ENCODE results near the gene EGR2. TPM values are rescaled to one million over a fixed set of nuclear protein-coding genes. Genes with fewer than 3 reads are reported as not detected.

EGR2 gene
- polyA plus RNA-seq, 3 donors from 2014 or later = 0.28 to 0.80 (median 0.29) TPM

DNA sequence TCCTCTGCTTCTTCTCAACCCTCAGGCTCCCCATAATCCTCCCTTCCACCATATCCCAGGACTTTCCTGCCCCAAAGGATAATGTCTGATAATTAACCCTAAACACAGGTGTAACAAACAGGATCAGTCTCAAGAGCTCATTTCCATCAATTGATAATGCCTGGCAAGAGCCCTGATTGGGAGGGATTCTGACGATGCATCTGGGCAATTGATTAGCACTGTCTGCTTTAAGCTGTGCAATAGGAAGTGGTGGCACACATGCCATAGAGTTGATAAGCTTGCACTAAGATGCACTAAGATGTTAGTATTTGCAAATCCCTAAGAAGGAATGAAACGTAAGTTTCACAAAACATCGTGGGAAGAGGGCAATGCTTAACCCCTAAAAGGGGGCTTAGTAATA, 27.4 kb upstream of the EGR2 start:
- no peak for DNase-seq
- no peak overlapping the region for H3K27ac Mint-ChIP-seq
- peaks cover 3 to 9% (median 4%) of the 10 kb centered on the region in 3 donors for H3K36me3 Mint-ChIP-seq
- peaks cover 0 to 20% (median 8%) of the 10 kb centered on the region in 6 donors for H3K9me3 Mint-ChIP-seq
- H3K4me1 Mint-ChIP-seq = peaks cover 2 to 14% of the 10 kb centered on the region in 2 donors
- peaks cover 2 to 3% (median 2%) of the 10 kb centered on the region in 3 donors for H3K27me3 Mint-ChIP-seq (ENCODE audit: low read depth in 3 of 3)
- no peak overlapping the region for H3K4me3 Mint-ChIP-seq

DNA sequence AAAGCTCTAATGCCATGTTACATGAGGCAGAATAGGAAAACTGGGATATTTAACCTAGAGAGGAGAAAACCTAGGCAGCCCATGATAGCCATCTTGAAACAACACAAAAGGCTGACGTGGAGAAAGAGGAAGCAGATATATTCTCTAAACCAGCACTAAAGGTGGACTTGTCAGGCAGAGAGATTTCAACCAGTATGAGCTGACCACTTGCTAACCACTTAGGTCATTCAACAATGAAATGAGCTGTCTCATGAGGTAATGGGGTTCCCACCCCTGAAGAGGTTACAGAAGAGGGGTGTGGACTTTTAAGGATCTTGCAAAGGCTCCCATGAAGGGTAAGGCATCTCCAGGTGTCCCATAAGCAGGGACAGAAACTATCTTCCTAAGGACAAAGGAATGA, 26.8 kb upstream of the EGR2 start:
- peaks cover 2 to 3% (median 2%) of the 10 kb centered on the region in 3 donors for H3K27me3 Mint-ChIP-seq (ENCODE audit: low read depth in 3 of 3)
- no peak overlapping the region for H3K4me3 Mint-ChIP-seq
- H3K36me3 Mint-ChIP-seq = peaks cover 3 to 6% (median 4%) of the 10 kb centered on the region in 3 donors
- H3K27ac Mint-ChIP-seq = no peak overlapping the region
- peaks cover 0 to 14% (median 7%) of the 10 kb centered on the region in 6 donors for H3K9me3 Mint-ChIP-seq
- DNase-seq = no peak
- peaks cover 2 to 14% of the 10 kb centered on the region in 2 donors for H3K4me1 Mint-ChIP-seq

DNA sequence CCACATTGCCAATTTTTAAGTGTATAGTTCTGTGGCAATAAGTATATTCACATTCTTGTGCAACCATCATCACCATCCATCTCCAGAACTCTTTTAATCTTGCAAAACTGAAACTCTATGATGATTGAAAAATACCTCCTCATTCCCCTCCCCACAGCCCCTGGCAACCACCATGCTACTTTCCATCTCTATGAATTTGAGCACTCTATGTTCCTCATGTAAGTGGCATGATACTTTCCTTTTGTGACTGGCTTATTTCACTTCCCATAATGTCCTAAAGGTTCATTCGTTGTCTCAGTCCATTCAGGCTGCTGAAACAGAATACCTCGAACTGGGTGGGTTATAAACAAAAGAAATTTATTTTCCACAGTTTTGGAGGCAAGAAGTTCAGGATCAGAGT, 23.4 kb upstream of the EGR2 start:
- Mint-ChIP-seq H3K27me3 (ENCODE audit: low read depth in 3 of 3) (peaks cover 2 to 5% (median 2%) of the 10 kb centered on the region in 3 donors), H3K36me3 (no peaks in the 10 kb centered on the region), H3K27ac (no peak overlapping the region), H3K9me3 (no peaks in the 10 kb centered on the region), H3K4me1 (peaks cover 2 to 14% of the 10 kb centered on the region in 2 donors), H3K4me3 (no peak overlapping the region)
- no peak for DNase-seq

DNA sequence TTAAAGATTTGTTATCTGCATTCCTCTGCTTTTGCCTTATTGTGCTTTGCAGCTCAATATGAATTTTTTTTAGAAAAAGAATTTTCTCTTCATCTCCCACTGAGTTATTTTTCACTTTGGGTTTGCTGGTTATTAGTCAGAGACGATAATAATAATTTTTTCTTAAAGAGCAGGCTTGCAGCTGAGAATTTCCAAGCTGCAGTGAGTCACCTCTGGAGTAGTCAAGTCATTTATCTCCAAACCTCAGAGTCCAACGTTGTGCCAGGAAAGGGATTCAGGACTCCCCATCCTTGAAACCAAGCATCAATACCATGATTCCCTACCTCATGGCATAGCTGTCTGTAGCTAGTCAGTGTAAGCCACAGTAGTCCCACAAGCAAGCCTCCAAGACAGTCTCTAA, 15.2 kb upstream of the EGR2 start:
- no peak for DNase-seq
- no peaks in the 10 kb centered on the region for H3K36me3 Mint-ChIP-seq
- no peaks in the 10 kb centered on the region for H3K9me3 Mint-ChIP-seq
- no peak overlapping the region for H3K4me3 Mint-ChIP-seq
- H3K27me3 Mint-ChIP-seq (ENCODE audit: low read depth in 3 of 3) = peaks cover 4 to 9% (median 5%) of the 10 kb centered on the region in 3 donors
- H3K4me1 Mint-ChIP-seq = no peaks in the 10 kb centered on the region
- no peak overlapping the region for H3K27ac Mint-ChIP-seq

DNA sequence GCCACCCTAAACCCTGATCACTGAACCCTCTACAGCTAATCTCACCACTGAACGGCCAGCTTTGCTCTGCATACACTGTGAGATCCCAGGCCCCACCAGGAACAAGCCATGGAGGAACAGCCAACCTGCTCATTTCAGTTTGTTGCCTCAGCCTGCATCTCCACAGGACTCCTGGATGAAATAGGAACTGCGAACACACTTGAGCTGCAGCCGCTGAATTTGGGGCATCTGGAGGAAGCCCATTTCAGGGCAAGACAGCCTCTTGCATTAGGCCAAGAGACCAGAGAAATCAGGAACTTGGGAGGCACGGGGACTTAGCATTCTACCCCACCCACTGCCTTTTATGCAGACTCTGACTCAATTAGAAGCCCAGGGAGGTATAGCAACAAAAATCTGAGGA, 14.5 kb upstream of the EGR2 start:
- Mint-ChIP-seq H3K36me3 (no peaks in the 10 kb centered on the region), H3K27ac (no peak overlapping the region), H3K4me1 (no peaks in the 10 kb centered on the region), H3K9me3 (no peaks in the 10 kb centered on the region), H3K4me3 (no peak overlapping the region), H3K27me3 (ENCODE audit: low read depth in 3 of 3) (peaks cover 2 to 9% (median 5%) of the 10 kb centered on the region in 3 donors)
- no peak for DNase-seq

- H3K27me3 Mint-ChIP-seq (ENCODE audit: low read depth in 3 of 3) = peaks cover 2 to 9% (median 5%) of the 10 kb centered on the region in 3 donors
- H3K27ac Mint-ChIP-seq = no peak overlapping the region
- H3K4me1 Mint-ChIP-seq = no peaks in the 10 kb centered on the region
- no peaks in the 10 kb centered on the region for H3K9me3 Mint-ChIP-seq
- no peaks in the 10 kb centered on the region for H3K36me3 Mint-ChIP-seq
- no peak for DNase-seq
- no peak overlapping the region for H3K4me3 Mint-ChIP-seq
Measured at GRCh38 chr10:62829622-62830021, 13.5 kb upstream of the EGR2 start.

DNA sequence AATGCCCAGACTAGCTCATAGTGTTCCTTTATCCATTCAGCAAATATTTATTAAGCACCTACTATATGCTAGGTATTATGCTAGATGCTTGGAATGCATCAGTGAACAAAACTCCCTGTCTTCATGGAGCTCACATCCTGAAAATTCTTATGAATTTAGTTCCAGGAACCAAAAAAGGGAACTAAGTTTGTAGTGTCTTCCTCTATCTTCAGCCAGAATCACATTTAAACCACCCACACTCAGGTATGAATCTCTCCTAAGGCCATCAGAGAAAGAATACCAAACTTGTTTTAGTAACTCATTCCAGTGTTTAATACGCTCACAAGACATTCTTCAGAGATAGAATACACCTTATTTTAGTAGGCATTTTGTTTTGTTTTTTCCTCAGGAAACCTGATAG, 10.1 kb upstream of the EGR2 start:
- DNase-seq = no peak
- H3K9me3 Mint-ChIP-seq = no peaks in the 10 kb centered on the region
- H3K36me3 Mint-ChIP-seq = no peaks in the 10 kb centered on the region
- H3K27me3 Mint-ChIP-seq (ENCODE audit: low read depth in 3 of 3) = peaks cover 2 to 3% (median 3%) of the 10 kb centered on the region in 3 donors
- no peak overlapping the region for H3K4me3 Mint-ChIP-seq
- H3K27ac Mint-ChIP-seq = no peak overlapping the region
- no peaks in the 10 kb centered on the region for H3K4me1 Mint-ChIP-seq

DNA sequence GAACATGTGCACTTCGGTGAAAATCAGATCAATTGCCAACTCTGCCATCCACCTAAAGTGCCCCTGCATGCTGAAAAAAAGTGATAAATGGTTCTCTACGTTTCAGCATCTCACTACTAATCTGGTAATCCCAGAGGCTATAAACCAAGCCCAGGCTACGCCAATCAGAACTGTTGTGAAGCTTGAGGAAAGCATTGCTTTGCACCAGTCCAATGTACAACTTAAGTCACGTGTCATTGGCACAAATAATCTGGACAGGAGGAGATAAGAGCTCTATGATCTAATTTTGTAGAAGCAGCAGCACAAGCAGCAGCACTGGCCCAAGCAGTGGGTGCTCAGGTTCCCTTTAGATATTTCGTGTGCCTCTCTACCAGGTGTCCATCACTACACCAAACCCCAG, 4.4 kb upstream of the EGR2 start:
- Mint-ChIP-seq H3K27ac (no peak overlapping the region), H3K27me3 (ENCODE audit: low read depth in 3 of 3) (peaks cover 11 to 27% (median 24%) of the 10 kb centered on the region in 3 donors), H3K4me1 (peaks cover 21 to 29% of the 10 kb centered on the region in 2 donors), H3K36me3 (no peaks in the 10 kb centered on the region), H3K9me3 (no peaks in the 10 kb centered on the region), H3K4me3 (no peak overlapping the region)
- no peak for DNase-seq

DNA sequence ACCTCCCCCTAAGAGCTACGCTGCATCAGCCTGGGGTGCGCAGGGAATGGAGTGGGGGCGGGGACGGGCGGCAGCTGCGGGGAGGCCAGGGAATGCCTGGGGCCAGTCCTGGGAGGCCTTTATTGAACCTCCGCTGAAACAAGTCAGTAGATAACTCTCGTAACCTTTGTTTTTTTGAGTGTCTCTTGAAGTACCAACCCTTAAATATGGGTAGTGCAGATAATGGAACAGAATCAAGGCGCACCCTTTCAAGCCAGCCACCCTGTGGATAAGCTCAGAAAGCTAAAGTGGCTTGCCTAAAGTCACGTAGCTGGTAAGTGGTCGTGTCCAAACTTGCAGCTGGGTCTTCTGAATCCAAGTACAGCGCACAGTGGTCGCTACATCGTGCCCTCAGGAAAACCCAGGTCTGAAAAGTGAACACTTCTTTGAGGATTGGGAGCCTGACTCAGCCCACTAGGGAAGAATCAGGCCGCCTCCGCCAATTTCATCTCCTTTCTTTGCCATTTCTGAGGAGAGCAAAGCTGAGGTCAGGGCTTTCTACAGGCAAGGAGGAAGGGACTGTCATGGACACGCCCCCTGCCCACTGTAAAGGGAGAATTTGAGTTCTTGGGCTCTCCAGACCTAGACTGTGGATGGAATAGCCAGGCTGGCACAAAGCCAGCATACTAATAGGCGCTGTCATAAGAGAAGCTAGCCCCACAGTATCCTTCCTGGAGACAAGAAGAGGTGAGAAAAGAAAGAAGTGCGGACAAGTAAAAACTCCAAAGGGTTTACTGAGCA, 3.2 kb upstream of the EGR2 start:
- Mint-ChIP-seq H3K27ac (no peak overlapping the region), H3K9me3 (no peaks in the 10 kb centered on the region), H3K4me1 (peaks cover 29 to 36% of the 10 kb centered on the region in 2 donors), H3K4me3 (peak overlapping the region in 4 of 5 donors; percentile 51 to 64 (median 60)), H3K36me3 (no peaks in the 10 kb centered on the region), H3K27me3 (ENCODE audit: low read depth in 3 of 3) (peaks cover 11 to 31% (median 27%) of the 10 kb centered on the region in 3 donors)
- no peak for DNase-seq

DNA sequence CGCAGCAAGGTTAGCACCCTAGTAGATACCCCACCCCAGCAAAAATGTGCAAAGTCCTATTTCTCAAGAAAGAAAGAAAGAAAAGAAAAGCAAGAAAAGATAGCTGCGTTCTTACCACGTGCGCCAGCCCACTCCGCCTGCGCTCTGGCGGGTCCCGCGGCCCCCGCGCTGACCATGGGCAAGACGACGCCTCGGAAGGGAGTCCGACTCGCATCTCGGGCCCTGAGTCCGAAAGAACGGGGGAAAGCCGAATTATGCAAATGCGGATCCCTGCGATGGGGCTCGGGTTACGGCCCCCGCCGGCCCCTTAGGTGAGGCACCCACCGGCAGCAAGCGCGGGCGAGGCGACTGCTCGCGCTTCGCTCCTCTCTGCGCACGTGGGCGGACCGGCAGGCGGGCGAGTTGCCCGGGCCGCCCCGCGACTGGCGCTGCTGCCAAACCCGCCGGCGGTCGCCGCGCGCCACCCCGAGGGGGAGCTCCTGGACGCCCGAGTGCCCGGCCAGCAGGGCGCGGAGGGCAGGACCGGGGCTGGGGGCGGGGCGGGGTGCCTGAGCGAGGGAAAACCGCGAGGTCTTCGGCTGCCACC, 2.4 kb upstream of the EGR2 start:
- Mint-ChIP-seq H3K4me1 (peaks cover 36 to 44% of the 10 kb centered on the region in 2 donors), H3K9me3 (no peaks in the 10 kb centered on the region), H3K27me3 (ENCODE audit: low read depth in 3 of 3) (peaks cover 11 to 31% (median 27%) of the 10 kb centered on the region in 3 donors), H3K36me3 (no peaks in the 10 kb centered on the region), H3K4me3 (peak overlapping the region; percentile 84 to 100 (median 96)), H3K27ac (peak overlapping the region in 1 of 6 donors; percentile 71)
- DNase-seq = peak; percentile 43 to 53 (median 48)

- peak overlapping the region; percentile 93 to 100 (median 98) for H3K4me3 Mint-ChIP-seq
- H3K4me1 Mint-ChIP-seq = peaks cover 41 to 51% of the 10 kb centered on the region in 2 donors
- peak overlapping the region; percentile 95 to 99 (median 97) for H3K27ac Mint-ChIP-seq
- peaks cover 11 to 31% (median 27%) of the 10 kb centered on the region in 3 donors for H3K27me3 Mint-ChIP-seq (ENCODE audit: low read depth in 3 of 3)
- DNase-seq = peak; percentile 65 to 69 (median 67)
- no peaks in the 10 kb centered on the region for H3K36me3 Mint-ChIP-seq
- H3K9me3 Mint-ChIP-seq = no peaks in the 10 kb centered on the region
Measured at GRCh38 chr10:62817766-62818425, 1.7 kb upstream of the EGR2 start.

- no peak for DNase-seq
- Mint-ChIP-seq H3K36me3 (no peaks in the 10 kb centered on the region), H3K27me3 (ENCODE audit: low read depth in 3 of 3) (peaks cover 11 to 31% (median 25%) of the 10 kb centered on the region in 3 donors), H3K4me1 (peaks cover 47 to 57% of the 10 kb centered on the region in 2 donors), H3K4me3 (peak overlapping the region; percentile 93 to 100 (median 98)), H3K27ac (peak overlapping the region; percentile 95 to 99 (median 97)), H3K9me3 (no peaks in the 10 kb centered on the region)
Measured at GRCh38 chr10:62817121-62817765, 1.1 kb upstream of the EGR2 start.

GRCh38 chr10:62816076-62816330, 163 bp downstream of the EGR2 start:
- peak overlapping the region; percentile 93 to 100 (median 98) for H3K4me3 Mint-ChIP-seq
- peak overlapping the region; percentile 95 to 99 (median 97) for H3K27ac Mint-ChIP-seq
- H3K4me1 Mint-ChIP-seq = peaks cover 54 to 70% of the 10 kb centered on the region in 2 donors
- DNase-seq = no peak
- peaks cover 0 to 5% (median 0%) of the 10 kb centered on the region in 3 donors for H3K36me3 Mint-ChIP-seq
- peaks cover 11 to 31% (median 25%) of the 10 kb centered on the region in 3 donors for H3K27me3 Mint-ChIP-seq (ENCODE audit: low read depth in 3 of 3)
- H3K9me3 Mint-ChIP-seq = no peaks in the 10 kb centered on the region

Measured in immature natural killer cell (primary cell).